ENCODE measurements around the gene SMYD3.

GRCh38 chr1:245710961-245711903 lies 795.8 kb downstream of the SMYD3 start:
- TF ChIP-seq CTCF (IDR thresholded peaks at IDR 0.05) (no peak), POLR2A (IDR thresholded peaks at IDR 0.05) (no peak)

Measured in gastroesophageal sphincter (tissue), 3 donors.